DOHH2 (cell line): ENCODE data around the gene ERFE.

ENCODE experiments used
- EZH2phosphoT487 ChIP-seq: fragments of 200-600 bp; sonication (generic); IDR thresholded peaks from 2 replicates; pipeline ENCODE4 v1.6.1; 2017; ENCODE audit warnings: borderline replicate concordance, mild to moderate bottlenecking, antibody characterized with exemption, low read length, moderate library complexity, mixed read lengths
- TF ChIP-seq, protein P1 (sequence below): fragments of 200-600 bp; sonication (generic); IDR thresholded peaks from one replicate; pipeline ENCODE4 v1.5.1; 2014; ENCODE audit warnings: antibody characterized with exemption, mild to moderate bottlenecking, low read depth, low read length; ENCODE audit not compliant: poor library complexity, severe bottlenecking

DNA sequence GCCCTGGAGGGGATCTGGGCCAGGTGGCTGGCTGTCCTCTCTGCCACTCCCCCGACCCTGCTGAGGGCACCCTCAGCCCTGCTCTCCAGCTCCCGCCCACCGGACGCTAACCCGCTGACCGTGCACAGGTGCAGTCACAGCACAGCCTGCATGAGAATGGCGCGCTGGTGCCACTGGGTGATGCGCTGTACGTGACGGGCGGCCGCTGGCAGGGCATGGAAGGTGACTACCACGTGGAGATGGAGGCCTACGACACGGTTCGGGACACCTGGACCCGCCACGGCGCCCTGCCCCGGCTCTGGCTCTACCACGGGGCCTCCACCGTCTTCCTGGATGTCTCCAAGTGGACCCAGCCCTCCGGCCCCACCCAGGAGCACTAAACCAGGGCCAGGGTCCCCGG lies 8.1 kb upstream of the ERFE start:
- no peak for TF ChIP-seq EZH2phosphoT487
- TF ChIP-seq, protein P1, sequence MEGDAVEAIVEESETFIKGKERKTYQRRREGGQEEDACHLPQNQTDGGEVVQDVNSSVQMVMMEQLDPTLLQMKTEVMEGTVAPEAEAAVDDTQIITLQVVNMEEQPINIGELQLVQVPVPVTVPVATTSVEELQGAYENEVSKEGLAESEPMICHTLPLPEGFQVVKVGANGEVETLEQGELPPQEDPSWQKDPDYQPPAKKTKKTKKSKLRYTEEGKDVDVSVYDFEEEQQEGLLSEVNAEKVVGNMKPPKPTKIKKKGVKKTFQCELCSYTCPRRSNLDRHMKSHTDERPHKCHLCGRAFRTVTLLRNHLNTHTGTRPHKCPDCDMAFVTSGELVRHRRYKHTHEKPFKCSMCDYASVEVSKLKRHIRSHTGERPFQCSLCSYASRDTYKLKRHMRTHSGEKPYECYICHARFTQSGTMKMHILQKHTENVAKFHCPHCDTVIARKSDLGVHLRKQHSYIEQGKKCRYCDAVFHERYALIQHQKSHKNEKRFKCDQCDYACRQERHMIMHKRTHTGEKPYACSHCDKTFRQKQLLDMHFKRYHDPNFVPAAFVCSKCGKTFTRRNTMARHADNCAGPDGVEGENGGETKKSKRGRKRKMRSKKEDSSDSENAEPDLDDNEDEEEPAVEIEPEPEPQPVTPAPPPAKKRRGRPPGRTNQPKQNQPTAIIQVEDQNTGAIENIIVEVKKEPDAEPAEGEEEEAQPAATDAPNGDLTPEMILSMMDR = no peak
